ENCODE measurements around the gene RBM43. TPM values are rescaled to one million over a fixed set of nuclear protein-coding genes. Genes with fewer than 3 reads are reported as not detected.
A peak's percentile ranks its signal among the peaks of the same experiment; 100 is the strongest.
"Not testable (repeated sequence)": the region's sequence is repeated elsewhere in the genome, so short reads cannot be mapped to it uniquely, and the experiment has no call there.

Gene RBM43
- total RNA-seq = 10 to 100 TPM in 1 of 2 donors, 1 to 10 TPM in 1; 7.9 to 17.8 TPM
- 1 to 10 TPM; 3.0 to 3.6 TPM for polyA plus RNA-seq
- long read RNA-seq, donor 1, full-length matches to known transcripts = 7 of 7 reads
- long read RNA-seq, donor 1, partial matches to known transcripts = 0 of 7 reads
- long read RNA-seq, donor 1, other reads (novel, unspliced or antisense) = 0 of 7 reads
- long read RNA-seq, donor 2, full-length matches to known transcripts = 3 of 3 reads
- long read RNA-seq, donor 2, partial matches to known transcripts = 0 of 3 reads
- long read RNA-seq, donor 2, other reads (novel, unspliced or antisense) = 0 of 3 reads
- long read RNA-seq, donor 3, full-length matches to known transcripts = 8 of 8 reads
- long read RNA-seq, donor 3, partial matches to known transcripts = 0 of 8 reads
- long read RNA-seq, donor 3, other reads (novel, unspliced or antisense) = 0 of 8 reads
- long read RNA-seq, donor 4, full-length matches to known transcripts = 3 of 3 reads
- long read RNA-seq, donor 4, partial matches to known transcripts = 0 of 3 reads
- long read RNA-seq, donor 4, other reads (novel, unspliced or antisense) = 0 of 3 reads
- long read RNA-seq, donor 5, full-length matches to known transcripts = 7 of 7 reads
- long read RNA-seq, donor 5, partial matches to known transcripts = 0 of 7 reads
- long read RNA-seq, donor 5, other reads (novel, unspliced or antisense) = 0 of 7 reads

DNA sequence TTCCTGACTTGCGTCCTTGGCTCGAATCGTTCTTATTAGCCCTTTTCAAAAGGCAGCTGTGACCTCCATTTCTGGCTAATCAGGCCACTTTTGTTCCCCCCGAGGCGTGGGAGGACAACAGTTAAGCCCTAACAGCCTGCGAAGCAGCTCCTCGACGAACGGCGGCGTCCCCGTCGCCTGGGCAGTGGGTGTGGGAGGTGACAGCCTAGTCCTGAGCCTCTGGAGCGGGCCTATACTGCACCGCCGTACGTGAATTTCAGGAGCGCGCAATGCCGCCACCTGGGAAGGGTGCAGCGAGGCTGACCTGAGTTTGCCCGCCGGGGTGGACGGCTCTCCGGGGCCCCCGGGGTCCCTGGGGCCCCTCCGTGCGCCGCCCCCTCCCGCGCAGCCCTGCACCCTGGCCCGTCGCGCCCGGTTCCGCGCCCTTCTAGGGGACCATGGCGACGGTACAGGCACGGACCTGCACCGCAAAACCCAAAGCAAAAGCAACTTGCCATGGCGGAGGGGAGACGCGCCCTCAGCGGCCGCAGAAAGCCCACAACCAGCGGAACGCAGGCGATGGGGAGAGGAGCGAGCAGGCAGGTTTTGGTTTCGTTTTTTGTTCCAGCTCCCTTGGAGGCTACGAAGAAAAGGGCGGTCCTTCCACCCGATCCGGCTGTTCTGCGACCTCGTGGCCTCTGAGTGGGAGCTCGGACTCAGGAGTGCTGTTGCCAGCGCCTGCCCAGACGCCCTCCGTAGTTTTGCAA is at the start of gene RBM43:
RBM43 (minus strand) TSS at position 633 of the 746 bp plus-strand sequence; CDS start at position 497, 136 bp downstream.
- peak; percentile 96 for ATAC-seq (ENCODE audit: insufficient read depth, low FRiP score)
- 0% methylated on average over 61 of the region's 61 CpGs for WGBS, 2 donors
- Histone ChIP-seq H3K9me3 (ENCODE audit: control insufficient read depth in 4 of 4, insufficient read depth in 3 of 4, low read length in 3 of 4) (no peaks in the 10 kb centered on the region), H3K4me1 (ENCODE audit: control insufficient read depth in 5 of 5, insufficient read depth in 5 of 5, low read length in 5 of 5) (peaks cover 2 to 23% (median 5%) of the 10 kb centered on the region in 5 donors), H3K27me3 (ENCODE audit: control insufficient read depth in 3 of 3, insufficient read depth in 3 of 3, low read length in 2 of 3) (no peaks in the 10 kb centered on the region), H3K9ac (ENCODE audit: insufficient read depth in 1 of 2, low read length in 2 of 2) (peak within 1 kb of the TSS; percentile 96 to 99), H3K36me3 (ENCODE audit: control insufficient read depth in 4 of 4, insufficient read depth in 4 of 4, low read length in 4 of 4) (no peaks in the 10 kb centered on the region), H3K27ac (ENCODE audit: low read depth in 1 of 2, low read length in 1 of 2) (peak within 1 kb of the TSS; percentile 69 to 98), H3K4me3 (peak within 1 kb of the TSS; percentile 89)
- TF ChIP-seq CTCF (IDR thresholded peaks at IDR 0.05; ENCODE audit: control extremely low read depth, extremely low read depth) = no peak
- DNase-seq = peak; percentile 94 to 98 (median 97)

- not testable (repeated sequence) for H3K9ac ChIP-seq (ENCODE audit: insufficient read depth in 1 of 2, low read length in 2 of 2); H3K4me1 ChIP-seq (ENCODE audit: control insufficient read depth in 5 of 5, insufficient read depth in 5 of 5, low read length in 5 of 5); ATAC-seq (ENCODE audit: insufficient read depth, low FRiP score); H3K27ac ChIP-seq (ENCODE audit: low read depth in 1 of 2, low read length in 1 of 2); H3K9me3 ChIP-seq (ENCODE audit: control insufficient read depth in 4 of 4, insufficient read depth in 3 of 4, low read length in 3 of 4); H3K4me3 ChIP-seq; H3K27me3 ChIP-seq (ENCODE audit: control insufficient read depth in 3 of 3, insufficient read depth in 3 of 3, low read length in 2 of 3); H3K36me3 ChIP-seq (ENCODE audit: control insufficient read depth in 4 of 4, insufficient read depth in 4 of 4, low read length in 4 of 4); DNase-seq
- WGBS, 2 donors = 95% methylated on average over 6 of the region's 6 CpGs
Observed at GRCh38 chr2:151310313-151310712, 48.6 kb upstream of the RBM43 start.

DNA sequence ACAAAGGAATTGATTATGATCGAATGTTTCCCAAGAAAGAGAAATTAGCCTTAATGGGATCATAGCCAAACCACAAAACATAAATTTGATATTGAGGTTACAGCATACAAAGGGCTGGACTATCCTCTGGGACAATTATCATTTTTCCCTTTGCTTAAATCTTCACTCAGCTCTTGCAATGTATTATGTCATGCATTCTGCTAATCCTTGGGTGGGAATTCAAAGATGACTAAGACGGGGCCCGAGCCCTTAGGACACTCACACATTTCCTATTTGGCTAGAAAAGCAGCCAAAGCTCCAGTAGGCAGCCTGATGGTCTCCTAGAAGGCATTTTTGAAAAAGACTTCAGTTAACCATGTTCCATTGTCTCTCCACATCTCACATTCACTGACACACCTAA is 45.0 kb upstream of the RBM43 start:
- no peaks in the 10 kb centered on the region for H3K27me3 ChIP-seq (ENCODE audit: control insufficient read depth in 3 of 3, insufficient read depth in 3 of 3, low read length in 2 of 3)
- H3K27ac ChIP-seq (ENCODE audit: low read depth in 1 of 2, low read length in 1 of 2) = no peak overlapping the region
- TF ChIP-seq CTCF (IDR thresholded peaks at IDR 0.05; ENCODE audit: control extremely low read depth, extremely low read depth) = no peak
- no peaks in the 10 kb centered on the region for H3K9me3 ChIP-seq (ENCODE audit: control insufficient read depth in 4 of 4, insufficient read depth in 3 of 4, low read length in 3 of 4)
- ATAC-seq (ENCODE audit: insufficient read depth, low FRiP score) (no peak), DNase-seq (no peak)
- H3K9ac ChIP-seq (ENCODE audit: insufficient read depth in 1 of 2, low read length in 2 of 2) = no peak overlapping the region
- WGBS, 2 donors = 72 to 74% methylated on average over 3 of the region's 3 CpGs
- no peak overlapping the region for H3K4me3 ChIP-seq
- H3K36me3 ChIP-seq (ENCODE audit: control insufficient read depth in 4 of 4, insufficient read depth in 4 of 4, low read length in 4 of 4) = no peaks in the 10 kb centered on the region
- no peaks in the 10 kb centered on the region for H3K4me1 ChIP-seq (ENCODE audit: control insufficient read depth in 5 of 5, insufficient read depth in 5 of 5, low read length in 5 of 5)

Measured in lung (tissue), 16 donors.